HEK293 (cell line): Measurements from ENCODE around the gene GTF3C1.

Experiments used
- CTCF ChIA-PET: fragments of 350-600 bp; formaldehyde crosslinking; extraction: SDS; loops from one replicate; lab custom pipeline; 2021; ENCODE audit warnings: antibody characterized with exemption; lab: Yijun Ruan, JAX
- POLR2A ChIA-PET: fragments of 300-600 bp; formaldehyde crosslinking; extraction: SDS; loops from one replicate; lab custom pipeline; 2020; ENCODE audit warnings: antibody characterized with exemption, inconsistent platforms; lab: Yijun Ruan, JAX
- H3K27ac ChIP-seq: fragments of 200-500 bp; sonication (Bioruptor generic); 2 replicates; pipeline ENCODE4 v1.5.1; 2014; ENCODE audit warnings: low read depth, low read length, control low read depth, inconsistent platforms; ENCODE audit errors: extremely low read depth
- H3K36me3 ChIP-seq, 2 experiments: fragments of 200-500 bp in 1 of 2; sonication (Bioruptor generic) in 1 of 2; 1 replicate in 1 of 2; 2 replicates in 1 of 2; pipeline ENCODE4 v1.5.1; 2014 to 2017; ENCODE audit warnings: inconsistent platforms in 2 of 2, low read length in 2 of 2; ENCODE audit not compliant: control insufficient read depth in 2 of 2, insufficient read depth in 1 of 2
- H3K4me1 ChIP-seq: fragments of 200-500 bp; sonication (Bioruptor generic); 2 replicates; pipeline ENCODE4 v1.5.1; 2014; ENCODE audit warnings: mild to moderate bottlenecking, low read length, inconsistent platforms; ENCODE audit not compliant: control insufficient read depth, insufficient read depth
- H3K4me3 ChIP-seq: 2 replicates; pipeline ENCODE4 v1.5.1; 2011; ENCODE audit warnings: low read depth, mild to moderate bottlenecking, control low read depth, low read length, moderate library complexity
- H3K9me3 ChIP-seq: fragments of 200-500 bp; sonication (Bioruptor generic); 2 replicates; pipeline ENCODE4 v1.5.1; 2014; ENCODE audit warnings: low read depth, low read length, inconsistent platforms; ENCODE audit not compliant: control insufficient read depth, insufficient read depth
- HOXC10 ChIP-seq: sonication (generic); formaldehyde crosslinking; IDR thresholded peaks from 2 replicates; pipeline ENCODE4 v1.8.1; 2023; ENCODE audit warnings: mild to moderate bottlenecking, missing genetic modification reagents
- KLF16 ChIP-seq: fragments of 450-650 bp; formaldehyde crosslinking; IDR thresholded peaks from 2 replicates; pipeline ENCODE4 v1.5.1; 2017; ENCODE audit warnings: missing biosample characterization, missing genetic modification characterization
- OVOL3 ChIP-seq: fragments of 450-650 bp; formaldehyde crosslinking; IDR thresholded peaks from 2 replicates; pipeline ENCODE4 v1.5.1; 2016; ENCODE audit warnings: missing biosample characterization, missing genetic modification characterization
- PRDM4 ChIP-seq: fragments of 450-650 bp; formaldehyde crosslinking; IDR thresholded peaks from 2 replicates; pipeline ENCODE4 v1.5.1; 2017; ENCODE audit warnings: missing biosample characterization, missing genetic modification characterization
- ZNF121 ChIP-seq: fragments of 450-650 bp; formaldehyde crosslinking; IDR thresholded peaks from 2 replicates; pipeline ENCODE4 v1.5.1; 2016; ENCODE audit warnings: missing biosample characterization, missing genetic modification characterization
- ZNF133 ChIP-seq: fragments of 450-650 bp; formaldehyde crosslinking; IDR thresholded peaks from 2 replicates; pipeline ENCODE4 v1.5.1; 2016; ENCODE audit warnings: missing biosample characterization, missing genetic modification characterization
- ZNF18 ChIP-seq: fragments of 450-650 bp; formaldehyde crosslinking; IDR thresholded peaks from 2 replicates; pipeline ENCODE4 v1.5.1; 2016; ENCODE audit warnings: missing biosample characterization, missing genetic modification characterization
- ZNF2 ChIP-seq: fragments of 450-650 bp; formaldehyde crosslinking; IDR thresholded peaks from 2 replicates; pipeline ENCODE4 v1.5.1; 2016; ENCODE audit warnings: missing biosample characterization, missing genetic modification characterization
- ZNF23 ChIP-seq: fragments of 450-650 bp; formaldehyde crosslinking; IDR thresholded peaks from 2 replicates; pipeline ENCODE4 v1.5.1; 2016; ENCODE audit warnings: missing biosample characterization, missing genetic modification characterization, borderline replicate concordance
- ZNF248 ChIP-seq: fragments of 450-650 bp; formaldehyde crosslinking; IDR thresholded peaks from 2 replicates; pipeline ENCODE4 v1.5.1; 2017; ENCODE audit warnings: missing biosample characterization, missing genetic modification characterization
- ZNF280D ChIP-seq: fragments of 450-650 bp; formaldehyde crosslinking; IDR thresholded peaks from 2 replicates; pipeline ENCODE4 v1.5.1; 2016; ENCODE audit warnings: missing biosample characterization, missing genetic modification characterization
- ZNF473 ChIP-seq: fragments of 450-650 bp; formaldehyde crosslinking; IDR thresholded peaks from 2 replicates; pipeline ENCODE4 v1.5.1; 2017; ENCODE audit warnings: missing biosample characterization, missing genetic modification characterization
- ZNF513 ChIP-seq: fragments of 450-650 bp; IDR thresholded peaks from 2 replicates; pipeline ENCODE4 v1.5.1; 2018; ENCODE audit warnings: missing biosample characterization, missing genetic modification characterization
- ZNF776 ChIP-seq: fragments of 450-650 bp; formaldehyde crosslinking; IDR thresholded peaks from 2 replicates; pipeline ENCODE4 v1.5.0; 2017; ENCODE audit warnings: missing biosample characterization, missing genetic modification characterization, borderline replicate concordance
- TF ChIP-seq, protein P1 (sequence below): fragments of 450-650 bp; formaldehyde crosslinking; IDR thresholded peaks from 2 replicates; pipeline ENCODE4 v1.5.1; 2016; ENCODE audit warnings: missing biosample characterization, missing genetic modification characterization, low read depth
- TF ChIP-seq, protein P2 (sequence below): fragments of 450-650 bp; formaldehyde crosslinking; IDR thresholded peaks from 2 replicates; pipeline ENCODE4 v1.5.1; 2016; ENCODE audit warnings: missing biosample characterization, missing genetic modification characterization

GTF3C1 gene

GRCh38 chr16:27462846-27463682 lies 86.6 kb downstream of the GTF3C1 start:
- H3K9me3 ChIP-seq: no peaks in the 10 kb centered on the region
- TF ChIP-seq KLF16 (no peak), ZNF280D (tag by site-specific recombination) (no peak)
- TF ChIP-seq, protein P1, sequence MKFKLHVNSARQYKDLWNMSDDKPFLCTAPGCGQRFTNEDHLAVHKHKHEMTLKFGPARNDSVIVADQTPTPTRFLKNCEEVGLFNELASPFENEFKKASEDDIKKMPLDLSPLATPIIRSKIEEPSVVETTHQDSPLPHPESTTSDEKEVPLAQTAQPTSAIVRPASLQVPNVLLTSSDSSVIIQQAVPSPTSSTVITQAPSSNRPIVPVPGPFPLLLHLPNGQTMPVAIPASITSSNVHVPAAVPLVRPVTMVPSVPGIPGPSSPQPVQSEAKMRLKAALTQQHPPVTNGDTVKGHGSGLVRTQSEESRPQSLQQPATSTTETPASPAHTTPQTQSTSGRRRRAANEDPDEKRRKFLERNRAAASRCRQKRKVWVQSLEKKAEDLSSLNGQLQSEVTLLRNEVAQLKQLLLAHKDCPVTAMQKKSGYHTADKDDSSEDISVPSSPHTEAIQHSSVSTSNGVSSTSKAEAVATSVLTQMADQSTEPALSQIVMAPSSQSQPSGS: no peak
- H3K27ac ChIP-seq: no peak overlapping the region
- ChIA-PET CTCF (interaction anchor here (1.1 kb wide), 1 partner anchor 13 kb away, joined by 3 read pairs; no protein-coding TSS in a partner anchor), POLR2A (no interaction called here)
- H3K4me3 ChIP-seq: no peak overlapping the region
- no peaks in the 10 kb centered on the region for H3K4me1 ChIP-seq
- peaks cover 11 to 90% of the 10 kb centered on the region in 2 experiments; a peak in 2 of 3 replicates for H3K36me3 ChIP-seq

DNA sequence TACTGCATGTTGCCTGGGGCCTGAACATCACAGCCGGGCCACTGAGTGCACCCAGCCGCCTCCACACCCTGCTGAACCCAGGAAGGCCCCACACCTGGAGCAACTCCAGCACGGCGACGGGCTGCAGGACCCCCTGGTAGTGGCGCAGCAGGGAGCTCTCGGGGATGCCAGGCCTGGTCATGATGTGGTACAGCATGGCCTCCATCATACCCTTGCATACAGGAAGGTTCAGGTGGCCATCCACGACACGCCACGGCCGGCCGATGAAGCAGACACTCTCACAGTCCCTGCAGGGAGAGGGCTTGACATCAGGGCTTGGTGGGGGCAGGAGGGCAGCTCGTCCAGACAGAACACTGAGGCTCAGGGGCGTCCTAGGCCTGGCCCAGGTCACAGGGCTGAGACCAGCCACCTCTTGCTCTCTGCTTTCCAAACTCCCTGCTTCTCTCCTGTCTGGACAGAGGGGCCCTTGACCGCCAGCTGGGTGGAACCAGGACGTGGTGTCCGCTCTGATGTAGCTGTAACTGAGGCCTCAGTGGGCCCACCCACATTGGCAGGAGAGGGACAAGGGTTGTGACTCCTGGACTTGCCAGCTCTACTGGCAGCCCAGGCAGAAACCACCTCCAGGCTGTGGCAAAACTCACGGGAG lies 87.4 kb downstream of the GTF3C1 start:
- Histone ChIP-seq H3K4me3 (no peak overlapping the region), H3K9me3 (no peaks in the 10 kb centered on the region), H3K27ac (no peak overlapping the region), H3K36me3 (peaks cover 3 to 82% of the 10 kb centered on the region in 2 experiments; a peak in 2 of 3 replicates), H3K4me1 (no peaks in the 10 kb centered on the region)
- ChIA-PET POLR2A (no interaction called here), CTCF (interaction anchor here (0.6 to 1.1 kb wide), 2 partner anchors 12 to 417 kb away, joined by 3 read pairs; no protein-coding TSS in a partner anchor)
- TF ChIP-seq ZNF473 (no peak), ZNF513 (no peak), ZNF776 (no peak)

DNA sequence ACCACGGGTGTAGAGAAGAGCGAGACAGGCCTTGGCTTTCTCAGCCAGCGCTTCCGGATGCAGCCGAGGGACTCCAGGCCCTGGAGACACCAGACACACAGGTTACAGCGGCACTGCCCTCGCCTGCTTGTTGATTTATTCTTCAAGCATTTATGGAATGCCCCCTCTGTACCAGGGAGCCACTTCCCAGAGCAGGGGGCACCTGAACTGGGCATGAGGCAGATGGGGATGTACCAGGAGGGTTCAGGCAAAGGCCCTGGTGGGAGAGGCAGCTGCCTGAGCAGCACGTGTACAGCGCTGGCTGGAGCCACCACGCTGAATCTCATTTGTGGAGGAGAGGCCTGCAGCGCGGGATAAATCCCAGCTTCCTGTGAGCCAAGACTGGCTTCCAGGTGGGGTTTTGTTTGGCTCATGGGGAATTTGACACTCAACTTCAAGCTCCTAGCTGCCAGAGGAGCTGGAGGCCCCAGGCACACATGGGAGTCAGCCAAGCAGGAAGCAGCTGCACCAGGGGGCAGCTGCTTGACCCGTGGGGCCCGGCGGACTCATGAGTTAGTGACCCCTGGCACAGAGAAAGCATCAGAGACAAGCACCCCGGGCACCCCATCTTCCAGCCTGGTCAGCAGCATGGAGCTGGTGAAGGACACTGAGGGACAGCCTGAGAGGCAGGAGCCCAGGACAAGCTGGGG lies 88.1 kb downstream of the GTF3C1 start:
- peaks cover 3 to 75% of the 10 kb centered on the region in 2 experiments; a peak in 2 of 3 replicates for H3K36me3 ChIP-seq
- H3K27ac ChIP-seq: no peak overlapping the region
- H3K4me1 ChIP-seq: no peaks in the 10 kb centered on the region
- no peak overlapping the region for H3K4me3 ChIP-seq
- H3K9me3 ChIP-seq: no peaks in the 10 kb centered on the region
- CTCF ChIA-PET: interaction anchor here (0.5 to 1.1 kb wide), 3 partner anchors 11 to 538 kb away, joined by 3 read pairs; no protein-coding TSS in a partner anchor
- POLR2A ChIA-PET: no interaction called here
- TF ChIP-seq PRDM4 (tag by site-specific recombination) (no peak), OVOL3 (tag by site-specific recombination) (no peak), ZNF121 (tag by site-specific recombination) (no peak), ZNF23 (no peak), ZNF2 (tag by site-specific recombination) (no peak), ZNF248 (tag by site-specific recombination) (no peak), ZNF133 (no peak), ZNF18 (tag by site-specific recombination) (no peak), HOXC10 (no peak)
- TF ChIP-seq, protein P2, sequence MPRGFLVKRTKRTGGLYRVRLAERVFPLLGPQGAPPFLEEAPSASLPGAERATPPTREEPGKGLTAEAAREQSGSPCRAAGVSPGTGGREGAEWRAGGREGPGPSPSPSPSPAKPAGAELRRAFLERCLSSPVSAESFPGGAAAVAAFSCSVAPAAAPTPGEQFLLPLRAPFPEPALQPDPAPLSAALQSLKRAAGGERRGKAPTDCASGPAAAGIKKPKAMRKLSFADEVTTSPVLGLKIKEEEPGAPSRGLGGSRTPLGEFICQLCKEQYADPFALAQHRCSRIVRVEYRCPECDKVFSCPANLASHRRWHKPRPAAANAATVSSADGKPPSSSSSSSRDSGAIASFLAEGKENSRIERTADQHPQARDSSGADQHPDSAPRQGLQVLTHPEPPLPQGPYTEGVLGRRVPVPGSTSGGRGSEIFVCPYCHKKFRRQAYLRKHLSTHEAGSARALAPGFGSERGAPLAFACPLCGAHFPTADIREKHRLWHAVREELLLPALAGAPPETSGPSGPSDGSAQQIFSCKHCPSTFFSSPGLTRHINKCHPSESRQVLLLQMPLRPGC (tag by site-specific recombination): no peak
